Gastrocnemius medialis (tissue), 4 donors: Measurements from ENCODE around the gene CTNNBL1. TPM values are rescaled to one million over a fixed set of nuclear protein-coding genes. Genes with fewer than 3 reads are reported as not detected.

Experiments used
- ATAC-seq, 2 donors: fragments of 150-250 bp; one replicate each; pipeline ENCODE4 v1.9.1; 2016
- DNase-seq, 2 donors: peaks; one replicate each; pipeline ENCODE4 v3.0.0-alpha.2; 2019
- H3K27ac ChIP-seq, 4 donors: fragments of 200-600 bp; sonication (generic); 1 replicate in 1 of 4; 2 replicates in 3 of 4; pipeline ENCODE4 v1.5.1; 2016 to 2018; ENCODE audit warnings: mild to moderate bottlenecking in 2 of 4, moderate library complexity in 1 of 4
- H3K27me3 ChIP-seq, 3 donors: fragments of 200-600 bp; sonication (generic) in 2 of 3; 1 replicate in 1 of 3; 2 replicates in 2 of 3; pipeline versions ENCODE4 v1.5.1 to v1.6.0; 2016 to 2019; ENCODE audit warnings: mild to moderate bottlenecking in 1 of 3, moderate library complexity in 1 of 3
- H3K36me3 ChIP-seq, 2 donors: fragments of 200-600 bp; sonication (generic) in 1 of 2; one replicate each; pipeline ENCODE4 v1.5.1; 2017 to 2018
- H3K4me1 ChIP-seq, 2 donors: fragments of 200-600 bp; sonication (generic) in 1 of 2; one replicate each; pipeline ENCODE4 v1.5.1; 2016 to 2017; ENCODE audit warnings: mild to moderate bottlenecking in 2 of 2
- H3K4me3 ChIP-seq, 4 donors: fragments of 200-600 bp; sonication (generic) in 3 of 4; 1 replicate in 1 of 4; 2 replicates in 3 of 4; pipeline ENCODE4 v1.5.1; 2016 to 2019; ENCODE audit warnings: mild to moderate bottlenecking in 2 of 4
- H3K9me3 ChIP-seq, 3 donors: fragments of 200-600 bp; sonication (generic) in 2 of 3; 1 replicate in 1 of 3; 2 replicates in 2 of 3; pipeline ENCODE4 v1.5.1; 2016 to 2019
- CTCF ChIP-seq, 5 experiments: fragments of 450-650 bp in 3 of 5; fragments of 200-600 bp in 2 of 5; sonication (generic) in 2 of 5; IDR thresholded peaks in 4 of 5; conservative IDR thresholded peaks in 1 of 5; 1 replicate in 4 of 5; 2 replicates in 1 of 5; pipeline ENCODE4 v1.5.1; 2016 to 2019; ENCODE audit warnings: antibody characterized with exemption in 5 of 5, mild to moderate bottlenecking in 3 of 5, moderate library complexity in 3 of 5
- POLR2A ChIP-seq, 2 donors: fragments of 450-650 bp; IDR thresholded peaks; one replicate each; pipeline ENCODE4 v1.6.1; 2017; ENCODE audit warnings: antibody characterized with exemption in 2 of 2, mild to moderate bottlenecking in 2 of 2, moderate library complexity in 2 of 2
- in situ Hi-C, 4 donors: fragments of 200-750 bp; cut with MboI; loops; one replicate each; pipeline versions ENCODE4 v1.15.0 to v1.8.0; 2017; ENCODE audit warnings: low sequenced_read_pairs in 4 of 4
- intact Hi-C: fragments of 100-400 bp; cut with DNase I; formaldehyde crosslinking; loops from one replicate; pipeline ENCODE4 v1.15.1; 2023; ENCODE audit warnings: low total_unique reads
- total RNA-seq, 4 donors: library from RNA; depleted of rRNA; stranded (reverse); fragments of >200 nt; gene quantifications; one replicate each; pipeline versions ENCODE4 v1.1.0 to v1.2.3, GENCODE V29; 2016

Gene CTNNBL1
- total RNA-seq, 4 donors from 2014 or later = 23.1 to 35.4 (median 30.3) TPM

- no peak overlapping the region for H3K4me3 ChIP-seq
- in situ Hi-C loops = no loop called here
- peaks cover 0 to 6% of the 10 kb centered on the region in 2 donors for H3K36me3 ChIP-seq
- TF ChIP-seq POLR2A (IDR thresholded peaks at IDR 0.05) (no peak), CTCF (IDR thresholded peaks at IDR 0.05 in 4 of 5, conservative IDR thresholded peaks at IDR 0.05 in 1 of 5) (no peak)
- DNase-seq (no peak), ATAC-seq (no peak)
- H3K4me1 ChIP-seq = peaks cover 6 to 17% of the 10 kb centered on the region in 2 donors
- no peaks in the 10 kb centered on the region for H3K27me3 ChIP-seq
- H3K9me3 ChIP-seq = no peaks in the 10 kb centered on the region
- intact Hi-C loops = no loop called here
- H3K27ac ChIP-seq = no peak overlapping the region
These were observed 51.7 kb downstream of the CTNNBL1 start for GRCh38 chr20:37745553-37745952.

GRCh38 chr20:37748015-37748414 is 54.2 kb downstream of the CTNNBL1 start:
- intact Hi-C loops (no loop called here), in situ Hi-C loops (no loop called here)
- Histone ChIP-seq H3K27me3 (no peaks in the 10 kb centered on the region), H3K4me3 (no peak overlapping the region), H3K4me1 (peaks cover 0 to 2% of the 10 kb centered on the region in 2 donors), H3K36me3 (peaks cover 0 to 6% of the 10 kb centered on the region in 2 donors), H3K27ac (no peak overlapping the region), H3K9me3 (no peaks in the 10 kb centered on the region)
- no peak for TF ChIP-seq POLR2A (IDR thresholded peaks at IDR 0.05)
- TF ChIP-seq CTCF (IDR thresholded peaks at IDR 0.05 in 4 of 5, conservative IDR thresholded peaks at IDR 0.05 in 1 of 5) = no peak
- DNase-seq (no peak), ATAC-seq (no peak)

- TF ChIP-seq POLR2A (IDR thresholded peaks at IDR 0.05) = no peak
- no peak for TF ChIP-seq CTCF (IDR thresholded peaks at IDR 0.05 in 4 of 5, conservative IDR thresholded peaks at IDR 0.05 in 1 of 5)
- no peak for DNase-seq
- no peak for ATAC-seq
- H3K4me1 ChIP-seq = peaks cover 0 to 2% of the 10 kb centered on the region in 2 donors
- no peak overlapping the region for H3K4me3 ChIP-seq
- in situ Hi-C loops = no loop called here
- no peak overlapping the region for H3K27ac ChIP-seq
- H3K27me3 ChIP-seq = no peaks in the 10 kb centered on the region
- intact Hi-C loops = no loop called here
- H3K9me3 ChIP-seq = no peaks in the 10 kb centered on the region
- peaks cover 0 to 6% of the 10 kb centered on the region in 2 donors for H3K36me3 ChIP-seq
These were observed 55.4 kb downstream of the CTNNBL1 start for GRCh38 chr20:37749218-37749617.

GRCh38 chr20:37749620-37750403 is 56.0 kb downstream of the CTNNBL1 start:
- H3K4me3 ChIP-seq = no peak overlapping the region
- intact Hi-C loops = loop anchor here (10.0 kb wide), 1 partner anchor 415 kb away; the partner anchor contains the start of gene TGM2
- H3K4me1 ChIP-seq = peaks cover 0 to 2% of the 10 kb centered on the region in 2 donors
- TF ChIP-seq CTCF (IDR thresholded peaks at IDR 0.05 in 4 of 5, conservative IDR thresholded peaks at IDR 0.05 in 1 of 5) = no peak
- no peak for TF ChIP-seq POLR2A (IDR thresholded peaks at IDR 0.05)
- no peaks in the 10 kb centered on the region for H3K27me3 ChIP-seq
- ATAC-seq (no peak), DNase-seq (no peak)
- H3K36me3 ChIP-seq = peaks cover 0 to 6% of the 10 kb centered on the region in 2 donors
- no peaks in the 10 kb centered on the region for H3K9me3 ChIP-seq
- H3K27ac ChIP-seq = no peak overlapping the region
- in situ Hi-C loops = loop anchor here in 1 of 4 donors (25.0 kb wide), 1 partner anchor 237 kb away; no protein-coding TSS in a partner anchor
